Activated CD4-positive, CD25-positive, alpha-beta regulatory T cell treated with anti-CD3 and anti-CD28 coated beads, Interleukin-2, amount 50 U/mL, for 72 hours (primary cell): ENCODE data around the gene ZGRF1.
"Not testable (repeated sequence)": the region's sequence is repeated elsewhere in the genome, so short reads cannot be mapped to it uniquely, and the experiment has no call there.

ENCODE experiments used
- DNase-seq: peaks from one replicate; pipeline ENCODE4 v3.0.0; 2021

Gene ZGRF1

DNA sequence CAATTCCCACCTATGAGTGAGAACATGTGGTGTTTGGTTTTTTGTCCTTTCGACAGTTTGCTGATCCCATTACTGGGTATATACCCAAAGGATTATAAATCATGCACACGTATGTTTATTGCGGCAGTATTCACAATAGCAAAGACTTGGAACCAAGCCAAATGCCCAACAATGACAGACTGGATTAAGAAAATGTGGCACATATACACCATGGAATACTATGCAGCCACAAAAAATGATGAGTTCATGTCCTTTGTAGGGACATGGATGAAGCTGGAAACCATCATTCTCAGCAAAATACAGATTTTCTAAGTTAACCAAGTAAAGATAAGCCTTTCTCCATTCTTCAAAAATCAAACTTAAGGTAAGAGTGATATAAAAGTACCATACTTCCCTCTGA, 82.4 kb downstream of the ZGRF1 start:
- not testable (repeated sequence) for DNase-seq

DNA sequence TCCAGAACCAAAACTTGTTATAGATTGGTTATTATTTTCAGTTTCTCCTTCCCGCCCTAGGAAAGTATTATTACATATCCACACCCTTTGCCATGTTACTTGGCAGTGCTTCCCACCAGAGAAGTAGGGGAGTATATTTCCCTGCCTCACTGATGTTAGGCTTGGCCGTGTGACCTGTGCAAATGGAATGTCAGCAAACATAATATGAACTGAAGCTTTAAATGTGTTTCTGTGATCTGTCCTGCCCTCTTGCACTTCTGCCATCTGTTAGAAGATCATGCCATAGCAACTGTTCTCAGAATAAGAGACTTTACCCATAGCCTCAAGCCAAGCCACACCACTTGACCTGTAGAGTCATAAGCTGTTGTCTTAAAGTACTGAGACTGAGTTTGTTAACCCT, 84.0 kb downstream of the ZGRF1 start:
- no peak for DNase-seq

DNA sequence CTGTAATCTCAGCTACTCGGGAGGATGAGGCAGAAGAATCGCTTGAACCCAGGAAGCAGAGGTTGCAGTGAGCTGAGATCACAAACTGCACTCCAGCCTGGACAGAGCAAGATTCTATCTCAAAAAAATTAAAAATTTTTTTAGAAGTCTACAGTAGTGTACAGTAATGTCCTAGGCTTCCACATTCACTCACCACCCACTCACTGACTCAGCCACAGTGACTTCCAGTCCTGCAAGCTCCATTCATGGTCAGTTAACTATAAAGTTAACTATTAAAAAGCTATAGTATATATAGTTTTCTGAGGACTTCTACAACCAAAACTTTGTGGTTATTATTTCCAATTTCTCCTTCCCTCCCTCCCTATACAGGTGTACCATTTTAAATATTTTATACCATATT, 86.0 kb downstream of the ZGRF1 start:
- no peak for DNase-seq

DNA sequence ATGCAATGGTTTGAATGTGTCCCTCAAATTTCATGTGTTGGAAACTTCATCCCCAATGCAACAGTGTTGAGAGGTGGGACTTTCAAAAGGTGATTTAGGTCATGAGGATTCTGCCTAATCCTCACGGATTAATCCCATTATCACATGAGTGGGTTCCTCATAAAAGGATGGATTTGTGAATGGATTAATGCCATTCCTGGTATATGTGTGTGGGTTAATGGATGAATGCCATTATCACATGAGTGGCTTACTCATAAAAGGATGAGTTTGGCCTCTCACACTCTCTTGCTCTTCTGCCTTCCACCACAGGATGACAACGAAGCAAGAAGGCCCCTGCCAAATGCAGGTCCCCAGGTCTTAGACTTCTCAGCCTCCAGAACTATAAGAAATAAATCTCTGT, 90.2 kb downstream of the ZGRF1 start:
- no peak for DNase-seq

DNA sequence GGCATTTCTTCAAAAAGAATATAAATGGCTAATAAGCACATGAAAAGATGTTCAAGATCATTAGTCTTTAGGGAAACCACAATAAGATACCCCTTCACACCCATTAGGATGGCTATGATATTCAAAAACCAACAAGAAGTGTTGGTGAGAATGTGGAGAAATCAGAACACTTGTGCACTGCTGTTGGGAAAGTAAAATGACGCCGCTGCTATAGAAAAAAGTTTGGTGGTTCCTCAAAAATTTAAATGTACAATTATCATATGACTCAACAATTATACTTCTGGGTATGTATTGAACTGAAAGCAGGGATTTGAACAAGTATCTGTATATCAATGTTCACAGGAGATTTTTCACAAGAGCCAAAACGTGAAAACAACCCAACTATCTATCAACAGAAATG, 91.4 kb downstream of the ZGRF1 start:
- DNase-seq = no peak

DNA sequence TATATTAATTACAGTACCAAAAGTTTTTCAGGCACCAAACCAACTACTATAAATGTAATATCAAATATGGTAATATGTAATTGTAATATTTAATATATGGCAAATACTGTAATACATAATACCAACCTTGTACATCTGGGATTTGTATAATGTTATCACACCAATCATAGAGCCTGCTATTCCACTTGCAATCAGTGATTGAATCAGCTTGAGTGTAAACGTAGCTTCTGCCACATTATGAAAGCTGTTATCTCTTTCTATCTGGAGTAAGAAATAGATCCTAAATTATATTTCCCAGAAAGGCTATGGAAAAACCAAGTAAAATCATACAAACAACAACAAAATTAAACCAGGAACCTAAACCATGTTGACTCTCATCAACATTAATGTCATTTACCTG, 96.0 kb downstream of the ZGRF1 start:
- DNase-seq = no peak

DNA sequence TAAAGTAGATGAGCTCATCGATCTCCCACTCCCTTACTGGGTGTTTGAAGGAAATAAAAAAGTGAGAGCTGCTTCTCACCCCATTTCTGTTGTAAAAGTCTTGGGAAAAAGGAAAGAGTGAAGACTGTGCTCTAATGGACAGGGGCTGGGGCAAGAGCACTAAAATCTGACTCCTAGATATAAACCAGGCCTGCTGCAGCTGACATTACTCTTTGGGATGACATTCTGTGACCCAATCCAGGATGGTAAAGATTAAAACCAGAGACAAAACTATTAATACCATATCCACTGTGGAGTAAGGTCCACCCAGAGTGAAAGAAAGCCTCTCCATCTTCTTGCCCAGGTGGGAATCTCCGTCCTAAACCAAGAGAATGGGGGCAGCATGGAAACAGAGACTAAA, 100.6 kb downstream of the ZGRF1 start:
- no peak for DNase-seq

DNA sequence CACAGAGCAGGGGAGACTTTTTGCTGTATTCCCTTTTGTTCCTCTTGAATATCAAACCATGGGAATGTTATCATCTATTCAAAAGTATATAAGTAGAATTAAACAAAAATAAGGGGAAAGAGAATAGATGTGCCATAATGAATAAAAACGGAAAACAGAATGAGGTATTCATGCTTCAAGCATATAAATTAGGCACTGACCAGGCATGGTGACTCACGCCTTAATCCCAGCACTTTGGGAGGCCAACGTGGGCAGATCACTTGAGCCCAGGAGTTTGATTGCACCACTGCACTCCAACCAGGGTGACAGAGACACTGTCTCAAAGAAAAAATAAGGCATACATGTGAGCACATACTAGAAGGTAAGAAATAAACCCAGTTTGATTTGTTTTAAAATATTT, 104.4 kb downstream of the ZGRF1 start:
- no peak for DNase-seq

DNA sequence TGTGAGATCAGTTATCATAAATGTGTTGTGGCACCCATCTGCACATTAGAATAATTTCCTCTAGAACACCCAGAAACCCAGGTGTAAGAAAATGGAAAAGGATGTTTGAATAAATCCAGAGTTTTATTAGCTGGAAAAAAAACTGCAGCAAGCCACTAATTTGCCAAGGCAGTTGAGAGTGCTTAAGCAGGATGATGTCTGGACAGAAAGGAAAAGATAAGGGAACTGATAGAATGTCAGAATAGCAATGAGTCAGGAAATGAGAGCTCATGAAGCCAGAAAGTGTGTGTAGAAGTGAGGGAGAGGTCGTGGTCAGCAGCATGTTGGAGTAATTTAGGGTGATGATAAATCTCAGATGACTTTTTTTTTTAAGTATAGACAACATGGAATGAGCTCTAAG, 105.6 kb downstream of the ZGRF1 start:
- DNase-seq = no peak

DNA sequence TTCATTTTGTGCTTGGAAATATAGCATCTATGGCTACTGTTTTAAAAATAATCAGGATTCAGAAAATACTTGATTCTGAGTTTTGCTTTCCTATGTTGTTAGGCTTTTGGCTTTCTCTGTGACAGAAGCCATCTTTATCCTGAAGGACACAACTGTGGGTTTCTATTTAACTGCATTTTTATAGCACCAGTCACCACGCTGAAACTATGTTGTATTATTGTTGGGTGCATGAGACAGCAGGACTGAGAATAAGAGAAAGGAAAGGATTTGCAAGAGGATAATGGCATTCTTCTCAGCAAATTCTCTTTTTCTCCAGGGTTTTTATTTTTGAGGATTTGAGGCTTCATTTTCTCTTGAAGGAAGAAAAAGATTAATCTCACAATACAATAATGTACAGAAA, 110.6 kb downstream of the ZGRF1 start:
- no peak for DNase-seq

DNA sequence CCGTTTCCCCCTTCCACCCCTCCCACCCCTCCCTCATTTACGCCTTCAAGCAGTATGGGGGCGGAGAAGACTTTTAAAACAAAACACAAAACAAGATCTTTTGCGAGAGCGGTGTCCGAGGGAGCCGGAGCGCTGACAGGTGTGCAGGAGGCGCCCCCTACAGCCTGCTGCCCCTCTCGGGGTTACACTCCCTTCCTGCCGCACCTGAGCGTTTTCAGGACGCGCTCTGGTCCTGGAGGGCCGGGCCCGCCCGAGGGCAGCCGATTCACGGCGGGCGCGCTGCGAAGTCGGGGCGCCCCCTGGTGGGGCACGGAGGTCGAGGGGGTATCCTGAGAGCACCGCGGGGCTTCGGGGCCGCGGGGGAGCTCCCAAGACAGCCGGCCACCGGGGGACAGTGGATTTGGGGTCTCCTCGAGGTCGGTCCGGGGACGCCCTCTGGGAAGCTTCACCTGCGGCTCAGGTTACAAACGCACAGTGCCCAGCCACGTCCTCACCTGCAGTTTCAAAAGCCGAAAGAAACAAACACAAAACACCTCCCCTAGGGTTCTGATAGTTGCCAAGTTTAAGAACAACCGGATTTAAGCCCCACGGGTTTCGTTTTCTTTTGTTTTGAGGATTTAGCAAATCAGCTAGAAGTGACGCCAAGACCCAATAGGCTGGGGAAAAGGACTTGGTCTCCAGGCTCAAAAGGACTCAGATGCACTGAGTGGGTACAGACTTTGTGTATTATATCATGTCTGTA, 112.8 kb downstream of the ZGRF1 start:
- DNase-seq = peak; percentile 77

DNA sequence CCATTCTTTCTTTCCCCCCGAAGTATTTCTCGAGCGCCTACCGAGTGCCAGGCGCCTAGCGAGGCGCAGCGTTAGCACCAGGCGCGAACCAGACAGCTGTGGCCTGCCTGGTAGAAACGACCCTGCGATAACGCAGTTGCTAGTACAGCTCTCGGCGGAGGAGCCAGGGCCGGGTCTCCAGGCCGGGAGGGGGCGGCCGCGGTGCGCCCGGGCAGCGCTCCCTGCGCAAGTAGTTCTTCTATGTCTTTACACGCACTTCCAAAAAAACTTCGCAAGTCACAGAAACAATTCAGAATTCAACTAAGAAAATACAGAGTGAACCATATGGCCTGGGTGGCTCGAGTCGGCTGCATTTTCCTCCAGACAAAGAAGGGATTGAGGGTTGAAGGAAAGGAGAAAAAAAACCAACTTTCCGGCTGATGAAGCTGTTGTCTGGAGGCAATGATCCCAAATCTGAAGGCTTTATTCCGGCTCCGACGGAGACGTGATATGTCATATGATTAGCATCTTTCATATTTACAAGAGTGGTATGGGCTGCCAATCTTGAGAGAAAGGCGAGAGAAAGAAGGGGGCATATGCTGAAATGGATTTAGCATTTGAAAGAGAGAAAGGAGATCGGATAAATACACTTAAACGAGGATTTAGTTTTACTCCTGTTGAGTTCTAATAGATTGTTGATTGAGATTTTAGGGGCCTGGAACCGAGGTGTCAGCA, 113.5 kb downstream of the ZGRF1 start:
- no peak for DNase-seq

DNA sequence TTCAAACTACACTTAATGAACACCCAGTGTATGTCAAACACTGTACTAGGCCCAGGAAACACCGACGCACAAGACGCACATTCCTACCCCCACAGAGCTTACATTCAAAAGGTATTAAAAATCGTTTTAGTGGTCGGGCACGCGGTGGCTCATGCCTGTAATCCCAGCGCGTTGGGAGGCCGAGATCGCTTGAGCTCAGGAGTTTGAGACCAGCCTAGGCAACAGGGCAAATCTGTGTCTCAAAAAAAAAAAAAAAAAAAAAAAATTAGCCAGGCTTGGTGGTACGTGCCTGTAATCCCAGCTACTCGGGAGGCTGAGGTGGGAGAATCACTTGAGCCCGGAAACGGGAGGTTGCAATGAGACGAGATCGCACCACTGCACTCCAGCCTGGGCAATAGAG, 114.3 kb downstream of the ZGRF1 start:
- not testable (repeated sequence) for DNase-seq

DNA sequence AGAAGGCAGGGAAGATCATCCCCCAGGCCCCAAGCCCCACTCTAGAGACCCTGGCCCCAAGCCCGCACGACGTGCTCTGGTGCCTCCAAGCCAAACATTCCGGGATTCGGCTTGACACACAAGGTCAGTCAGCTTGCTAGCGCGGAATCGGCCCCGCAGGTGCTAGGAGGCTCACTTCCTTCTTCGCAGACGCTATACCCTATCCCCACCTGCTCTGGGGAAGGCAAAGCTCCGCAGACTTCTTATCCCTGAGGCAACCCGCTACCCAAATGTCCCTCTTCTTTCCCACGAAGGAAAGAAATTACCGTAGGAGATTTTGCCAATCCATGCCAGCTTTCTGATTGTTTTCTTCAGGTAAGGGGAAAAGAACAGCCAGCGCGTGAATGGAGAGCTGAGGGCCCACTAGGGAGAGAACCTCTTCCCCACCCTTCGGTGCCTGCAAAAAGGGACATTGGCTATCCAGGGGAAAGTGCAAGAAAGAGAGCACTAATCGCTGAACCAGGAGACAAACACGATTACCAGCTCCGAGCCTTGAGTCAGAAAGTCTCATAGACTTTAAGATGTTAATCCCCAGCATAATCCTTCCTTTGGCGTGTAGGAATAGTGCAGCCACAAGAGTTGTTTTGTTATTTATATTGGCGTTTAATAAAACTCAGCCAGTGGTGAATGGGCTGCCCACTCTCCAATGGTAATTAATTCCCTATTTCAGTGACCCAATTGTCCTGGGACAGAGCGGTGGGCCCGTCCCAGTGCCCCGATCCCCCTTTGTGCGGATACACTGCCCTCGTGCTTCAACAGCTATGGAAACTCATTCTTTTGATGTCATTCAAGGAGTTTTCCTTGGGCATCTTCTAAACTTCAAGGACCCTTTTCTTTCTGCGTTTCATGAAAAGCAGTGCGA, 115.3 kb downstream of the ZGRF1 start:
- no peak for DNase-seq

DNA sequence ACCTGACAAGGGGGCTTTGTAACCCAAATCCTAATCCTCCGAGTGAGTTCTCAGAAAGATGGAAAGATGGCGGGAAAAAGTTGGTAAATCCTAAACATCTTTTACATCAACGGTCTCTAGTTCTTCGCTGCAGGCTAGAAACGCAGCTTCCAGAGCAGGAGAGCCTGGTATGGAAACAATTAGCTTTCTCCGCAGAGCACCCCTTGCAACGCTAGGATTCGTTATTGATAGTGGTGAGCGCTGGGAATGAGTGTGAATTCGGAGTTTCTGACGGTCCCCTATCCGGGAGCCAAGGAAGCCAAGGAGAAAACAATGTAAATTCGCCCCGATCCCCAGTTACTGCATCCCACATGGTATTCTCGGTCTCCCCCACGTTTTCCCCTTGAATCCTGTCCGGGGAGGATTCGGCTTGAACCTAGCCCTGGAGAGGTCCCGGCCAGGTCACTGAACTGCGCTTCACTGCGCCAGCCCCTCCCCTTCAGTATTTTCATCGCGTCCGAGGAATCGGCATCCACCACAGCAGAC, 116.0 kb downstream of the ZGRF1 start:
- DNase-seq = no peak

DNA sequence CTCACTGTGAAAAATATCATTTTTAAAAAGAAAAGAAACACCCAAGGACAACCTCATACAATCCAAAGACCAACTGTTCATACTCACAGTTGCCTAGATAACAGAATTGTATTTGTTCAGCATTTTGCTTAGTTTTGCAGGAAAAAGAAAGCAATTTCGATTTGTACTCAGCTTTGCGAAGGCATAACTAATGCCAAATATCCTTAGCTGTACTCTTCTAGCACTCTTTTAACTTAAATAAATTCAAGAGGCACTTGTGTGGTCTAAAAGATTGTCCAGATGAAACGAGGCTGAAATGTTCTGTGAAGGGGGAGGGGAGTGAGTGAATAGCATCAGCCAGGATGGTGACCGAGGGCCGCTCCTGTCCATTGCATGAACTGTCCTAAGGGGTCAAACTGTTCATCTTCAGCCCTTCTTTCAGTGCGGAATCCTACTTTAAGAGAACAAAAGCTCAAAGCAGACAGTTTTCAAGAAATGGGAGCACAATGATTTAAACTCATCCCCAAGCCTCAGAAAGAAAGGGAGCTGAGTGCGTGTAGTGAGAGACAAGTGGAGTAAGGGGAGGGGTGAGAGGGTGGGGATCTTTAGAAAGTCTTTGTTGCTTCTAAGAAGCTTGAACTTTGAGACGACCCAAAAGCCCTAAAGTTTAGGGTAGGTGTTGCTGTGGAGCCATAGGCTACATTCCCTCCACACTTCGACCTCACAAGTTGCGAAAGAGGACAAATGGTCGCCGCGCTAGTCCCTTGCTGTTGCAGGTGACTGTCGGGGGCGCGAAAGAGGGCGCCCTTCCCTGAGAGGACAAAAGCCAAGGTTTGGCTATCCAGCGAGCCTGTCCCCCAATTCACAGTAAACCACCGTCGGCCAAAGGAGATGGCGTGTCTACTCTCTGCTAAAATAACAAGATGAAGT, 116.8 kb downstream of the ZGRF1 start:
- no peak for DNase-seq

DNA sequence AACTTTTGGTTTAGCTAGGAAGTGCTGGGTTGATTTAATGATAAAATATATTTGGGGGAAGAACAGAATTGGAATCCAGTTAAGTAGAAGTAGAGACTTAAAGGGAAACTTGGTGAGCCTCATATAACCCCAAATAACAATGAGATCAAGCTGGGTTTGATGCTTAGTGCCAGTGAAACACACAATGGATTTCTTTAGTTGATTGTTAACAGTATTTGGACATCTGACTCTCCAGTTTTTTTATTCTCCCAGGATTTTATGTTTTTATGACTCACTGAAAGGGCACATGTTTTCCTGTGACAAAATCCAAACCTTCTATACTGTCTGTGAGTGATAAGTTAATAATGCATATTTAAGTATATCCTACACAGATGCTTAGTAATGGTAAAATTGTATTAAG, 118.0 kb downstream of the ZGRF1 start:
- no peak for DNase-seq

DNA sequence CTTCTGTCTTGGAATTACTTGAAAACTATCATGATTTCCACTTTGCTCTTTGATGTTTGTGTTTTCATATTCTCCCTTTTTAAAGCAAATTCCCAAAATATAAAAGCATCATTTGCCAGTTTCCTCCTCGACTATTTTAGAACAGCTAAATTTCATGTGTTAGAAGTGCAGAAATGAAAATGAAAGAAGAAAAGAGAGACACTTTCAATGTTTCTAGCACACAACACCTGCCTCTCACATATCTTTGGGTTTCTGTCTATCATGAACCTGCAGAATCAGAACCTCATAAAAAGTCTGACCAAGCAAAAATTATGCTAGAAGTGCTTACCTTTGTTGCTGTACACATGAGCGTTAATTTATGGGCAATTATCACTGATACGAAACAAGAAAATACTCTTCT, 118.8 kb downstream of the ZGRF1 start:
- DNase-seq = no peak

DNA sequence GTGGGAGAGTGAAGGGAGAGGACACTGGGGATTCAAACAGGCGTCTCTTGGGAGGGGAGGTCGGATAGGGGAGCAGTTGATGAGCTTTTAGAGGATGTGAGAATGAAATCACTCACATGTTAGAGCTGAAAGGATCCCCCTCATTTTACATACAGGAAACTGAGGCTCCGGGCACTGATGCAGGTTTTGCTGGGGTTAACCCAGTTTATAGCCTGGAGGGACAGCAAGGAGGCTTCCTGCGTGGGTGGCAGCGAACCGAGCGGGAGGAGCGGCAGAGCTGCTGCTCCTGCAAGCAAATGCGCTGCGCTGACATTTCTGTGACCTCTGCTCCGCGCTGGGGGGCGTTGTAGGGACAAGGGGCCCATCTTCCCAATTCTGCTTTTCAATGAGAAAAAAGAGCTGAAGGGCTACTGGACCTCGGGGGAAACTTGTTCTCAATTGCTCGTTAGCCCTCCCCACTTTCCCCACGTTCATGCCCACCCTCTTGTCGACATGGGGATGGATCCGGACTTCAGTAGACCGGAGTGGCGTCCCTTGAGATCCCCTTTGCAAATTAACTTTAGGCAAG, 119.6 kb downstream of the ZGRF1 start:
- DNase-seq = no peak

DNA sequence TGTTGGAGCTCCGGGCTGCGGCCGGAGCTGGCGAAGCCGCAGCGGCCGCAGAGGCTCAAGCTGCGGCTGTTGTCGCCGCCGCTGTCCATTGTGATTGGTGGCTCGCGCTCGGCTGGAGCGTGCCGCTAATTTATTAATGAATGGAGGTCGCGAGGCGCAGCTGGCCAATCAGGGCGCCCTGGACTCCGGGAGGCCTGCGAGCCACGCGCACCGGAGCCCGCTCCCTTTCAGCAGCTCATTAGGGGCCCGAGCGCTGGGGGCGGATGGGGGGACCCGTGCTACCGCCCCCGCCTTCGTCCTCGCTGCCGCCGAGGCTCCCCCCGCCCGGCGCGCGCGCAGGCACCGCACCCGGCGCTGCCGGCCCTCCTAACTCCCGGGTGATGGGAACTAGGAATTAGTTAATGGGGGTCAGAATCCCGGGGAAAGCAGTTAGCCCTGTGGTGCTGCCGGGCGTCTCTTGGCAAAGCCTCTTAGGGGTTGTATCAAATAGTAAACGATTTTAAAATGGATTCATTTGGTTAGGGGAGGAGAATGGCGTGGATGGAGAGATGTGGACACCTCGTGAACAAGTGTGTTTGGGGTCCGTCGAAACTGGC, 120.1 kb downstream of the ZGRF1 start:
- no peak for DNase-seq

DNA sequence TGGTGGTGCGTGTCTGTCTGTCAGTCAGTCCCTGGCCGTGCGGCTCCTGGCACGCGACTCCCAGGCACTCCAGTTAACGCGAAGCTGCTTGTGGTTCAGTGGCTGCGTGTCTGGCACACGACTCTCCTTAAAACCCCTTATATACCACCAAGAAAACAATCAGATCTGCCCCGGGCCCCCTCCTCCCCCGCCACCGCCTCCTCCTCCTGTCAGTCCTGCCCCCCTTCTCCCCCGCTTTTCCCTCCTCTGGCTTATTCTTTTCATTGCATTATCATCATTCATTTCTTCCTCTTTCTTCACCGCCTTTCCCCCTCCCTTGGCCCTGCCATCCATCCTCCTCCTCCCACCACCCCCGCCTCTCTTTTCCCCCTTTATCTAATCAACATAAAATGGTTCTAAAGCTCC, 120.6 kb downstream of the ZGRF1 start, which contains the start of gene NEUROG2:
Gene NEUROG2 (minus strand): TSS at position 115 of the 405 bp plus-strand sequence. CDS start 705 bp downstream, outside the sequence.
- DNase-seq = no peak
